ENCODE measurements around the gene GTF2A2. TPM values are rescaled to one million over a fixed set of nuclear protein-coding genes. Genes with fewer than 3 reads are reported as not detected.
"Not testable (repeated sequence)": the region's sequence is repeated elsewhere in the genome, so short reads cannot be mapped to it uniquely, and the experiment has no call there.

Gene GTF2A2
- total and polyA plus RNA-seq, 5 donors from 2014 or later, result 61.5 to 174 (median 133) TPM

DNA sequence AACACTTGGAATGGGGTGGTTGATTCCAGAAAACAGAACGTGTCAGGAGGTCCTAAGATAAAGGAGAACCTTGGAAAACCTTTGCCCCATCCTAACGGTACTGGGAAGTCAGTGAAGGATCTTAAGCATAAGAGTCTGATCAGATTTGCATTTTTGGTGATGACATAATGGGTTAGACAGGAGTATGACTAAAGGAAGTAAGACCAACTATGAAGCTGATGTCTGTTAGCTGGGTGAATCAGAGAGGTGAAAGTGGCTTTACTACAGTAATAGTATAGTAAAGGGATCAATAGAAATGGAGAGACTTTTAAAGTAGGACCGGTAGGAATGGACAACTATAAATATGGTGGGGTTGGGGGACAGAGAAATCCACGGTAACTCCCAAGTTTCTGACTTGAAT is 12.6 kb downstream of the GTF2A2 start:
- H3K27ac Mint-ChIP-seq, result no peak overlapping the region
- peaks cover 29% of the 10 kb centered on the region for H3K36me3 Mint-ChIP-seq
- no peak for ATAC-seq (ENCODE audit: low read depth in 2 of 2)

DNA sequence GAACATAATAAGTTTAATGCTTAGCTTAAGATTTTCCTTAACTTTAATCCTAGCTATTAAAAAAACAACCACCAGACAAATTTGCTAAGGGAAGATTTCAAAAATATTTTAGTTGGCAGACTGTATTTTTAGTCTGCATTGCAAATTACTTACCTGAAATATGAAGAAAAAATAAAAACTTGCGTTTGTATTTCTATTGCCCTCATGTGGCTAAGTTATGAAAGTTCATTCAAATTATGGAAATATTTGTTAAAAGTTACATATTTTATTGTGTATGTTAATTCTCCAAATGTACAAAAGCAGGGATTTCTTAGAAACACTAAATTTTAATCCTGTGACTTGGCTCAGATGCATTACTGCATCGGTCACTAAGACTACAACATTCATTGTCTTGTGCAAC is 15.0 kb downstream of the GTF2A2 start:
- peaks cover 25% of the 10 kb centered on the region for H3K36me3 Mint-ChIP-seq
- peaks cover 0 to 8% (median 6%) of the 10 kb centered on the region in 4 donors for H3K4me1 Mint-ChIP-seq
- no peaks in the 10 kb centered on the region for H3K27me3 Mint-ChIP-seq
- H3K27ac Mint-ChIP-seq, result no peak overlapping the region
- Histone ChIP-seq H3K9me3 (ENCODE audit: control insufficient read depth in 2 of 2, low read length in 2 of 2) (no peaks in the 10 kb centered on the region), H3K4me3 (ENCODE audit: low read depth, low read length) (no peak overlapping the region), H3K36me3 (ENCODE audit: control insufficient read depth, insufficient read depth, low read length) (peaks cover 67% of the 10 kb centered on the region), H3K27ac (ENCODE audit: insufficient read depth, low read length, poor library complexity, severe bottlenecking) (no peak overlapping the region), H3K4me1 (ENCODE audit: control insufficient read depth, insufficient read depth, low read length, poor library complexity, severe bottlenecking) (no peaks in the 10 kb centered on the region), H3K27me3 (ENCODE audit: control insufficient read depth, insufficient read depth, low read length) (no peaks in the 10 kb centered on the region)
- ATAC-seq (ENCODE audit: low read depth in 2 of 2) (no peak), DNase-seq (no peak)
- no peak overlapping the region for H3K4me3 Mint-ChIP-seq
- H3K9me3 Mint-ChIP-seq, result no peaks in the 10 kb centered on the region

More for the DNA sequence above, 12.6 kb downstream of the GTF2A2 start:
- Mint-ChIP-seq H3K4me3 (no peak overlapping the region), H3K27me3 (no peaks in the 10 kb centered on the region), H3K9me3 (no peaks in the 10 kb centered on the region), H3K4me1 (peaks cover 0 to 10% (median 7%) of the 10 kb centered on the region in 4 donors)
- Histone ChIP-seq H3K4me1 (ENCODE audit: control insufficient read depth, insufficient read depth, low read length, poor library complexity, severe bottlenecking) (no peaks in the 10 kb centered on the region), H3K9me3 (ENCODE audit: control insufficient read depth in 2 of 2, low read length in 2 of 2) (no peaks in the 10 kb centered on the region), H3K4me3 (ENCODE audit: low read depth, low read length) (no peak overlapping the region), H3K27me3 (ENCODE audit: control insufficient read depth, insufficient read depth, low read length) (no peaks in the 10 kb centered on the region), H3K27ac (ENCODE audit: insufficient read depth, low read length, poor library complexity, severe bottlenecking) (no peak overlapping the region), H3K36me3 (ENCODE audit: control insufficient read depth, insufficient read depth, low read length) (peaks cover 64% of the 10 kb centered on the region)
- no peak for DNase-seq

DNA sequence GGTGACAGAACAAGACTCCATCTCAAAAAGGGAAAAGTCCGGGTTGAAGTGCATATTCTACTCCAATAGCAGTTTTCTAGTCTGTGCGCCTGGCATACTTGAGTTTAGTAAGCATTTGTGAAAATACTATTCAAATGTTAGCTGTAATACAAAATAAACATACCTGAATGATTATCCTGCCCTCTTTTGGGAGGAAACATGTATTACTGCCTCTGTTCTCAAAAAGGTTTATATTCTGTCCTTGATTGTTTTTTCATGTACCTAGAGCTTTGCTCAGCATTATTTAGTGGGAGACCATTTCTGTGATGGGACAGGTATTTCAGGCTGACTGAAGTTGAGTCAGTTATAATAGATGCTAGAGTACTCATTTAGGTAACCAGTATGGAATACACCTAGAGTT is 19.8 kb downstream of the GTF2A2 start:
- H3K36me3 Mint-ChIP-seq, result peaks cover 26% of the 10 kb centered on the region
- peak overlapping the region in 1 of 3 donors; percentile 47 for H3K27ac Mint-ChIP-seq
- not testable (repeated sequence) for H3K27me3 ChIP-seq (ENCODE audit: control insufficient read depth, insufficient read depth, low read length); H3K4me1 ChIP-seq (ENCODE audit: control insufficient read depth, insufficient read depth, low read length, poor library complexity, severe bottlenecking); ATAC-seq (ENCODE audit: low read depth in 2 of 2); H3K27me3 Mint-ChIP-seq; H3K9me3 Mint-ChIP-seq; H3K4me1 Mint-ChIP-seq; DNase-seq; H3K4me3 Mint-ChIP-seq; H3K9me3 ChIP-seq (ENCODE audit: control insufficient read depth in 2 of 2, low read length in 2 of 2); H3K27ac ChIP-seq (ENCODE audit: insufficient read depth, low read length, poor library complexity, severe bottlenecking); H3K4me3 ChIP-seq (ENCODE audit: low read depth, low read length)
- H3K36me3 ChIP-seq (ENCODE audit: control insufficient read depth, insufficient read depth, low read length), result peaks cover 37% of the 10 kb centered on the region

DNA sequence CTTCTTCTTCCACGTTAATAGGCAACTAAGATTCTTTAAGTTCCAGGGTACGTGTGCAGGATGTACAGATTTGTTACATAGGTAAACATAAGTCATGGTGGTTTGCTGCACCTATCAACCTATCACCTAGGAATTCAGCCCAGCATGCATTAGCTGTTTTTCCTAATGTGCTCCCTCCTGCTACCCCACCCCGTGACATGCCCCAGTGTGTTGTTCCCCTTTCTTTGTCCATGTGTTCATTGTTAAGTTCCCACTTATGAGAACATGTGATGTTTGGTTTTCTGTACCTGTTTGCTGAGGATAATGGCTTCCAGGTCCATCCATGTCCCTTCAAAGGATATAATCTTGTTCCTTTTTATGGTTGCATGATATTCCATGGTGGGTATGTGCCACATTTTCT is 21.1 kb downstream of the GTF2A2 start:
- Mint-ChIP-seq H3K27ac (peak overlapping the region in 1 of 3 donors; percentile 48), H3K4me3 (no peak overlapping the region), H3K36me3 (peaks cover 21% of the 10 kb centered on the region), H3K4me1 (peaks cover 0 to 4% (median 0%) of the 10 kb centered on the region in 4 donors), H3K27me3 (peaks cover 7% of the 10 kb centered on the region), H3K9me3 (no peaks in the 10 kb centered on the region)
- DNase-seq (no peak), ATAC-seq (ENCODE audit: low read depth in 2 of 2) (no peak)
- Histone ChIP-seq H3K27ac (ENCODE audit: insufficient read depth, low read length, poor library complexity, severe bottlenecking) (no peak overlapping the region), H3K4me3 (ENCODE audit: low read depth, low read length) (no peak overlapping the region), H3K4me1 (ENCODE audit: control insufficient read depth, insufficient read depth, low read length, poor library complexity, severe bottlenecking) (no peaks in the 10 kb centered on the region), H3K9me3 (ENCODE audit: control insufficient read depth in 2 of 2, low read length in 2 of 2) (no peaks in the 10 kb centered on the region), H3K36me3 (ENCODE audit: control insufficient read depth, insufficient read depth, low read length) (peaks cover 27% of the 10 kb centered on the region), H3K27me3 (ENCODE audit: control insufficient read depth, insufficient read depth, low read length) (no peaks in the 10 kb centered on the region)

DNA sequence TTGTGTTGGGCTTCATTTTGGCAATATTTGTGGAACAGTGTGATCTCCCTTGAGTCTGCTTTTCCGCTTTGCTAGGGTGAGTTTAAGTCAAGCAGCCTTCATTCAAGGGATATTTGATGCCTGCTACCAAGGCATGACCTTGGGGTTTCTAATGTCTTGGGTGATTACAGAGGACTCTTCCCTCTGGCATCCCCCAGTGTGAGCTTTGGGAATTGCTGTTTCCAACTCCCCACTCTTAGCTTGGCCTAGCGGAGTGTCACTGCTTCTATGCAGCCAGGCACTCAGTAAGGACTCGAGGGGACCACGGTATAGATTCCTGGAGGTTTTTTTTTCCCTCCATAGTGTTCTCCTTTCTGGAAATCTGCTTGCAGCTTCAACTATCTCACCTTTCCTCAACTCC is 24.6 kb downstream of the GTF2A2 start:
- Histone ChIP-seq H3K36me3 (ENCODE audit: control insufficient read depth, insufficient read depth, low read length) (peaks cover 3% of the 10 kb centered on the region), H3K27ac (ENCODE audit: insufficient read depth, low read length, poor library complexity, severe bottlenecking) (no peak overlapping the region), H3K4me1 (ENCODE audit: control insufficient read depth, insufficient read depth, low read length, poor library complexity, severe bottlenecking) (no peaks in the 10 kb centered on the region), H3K9me3 (ENCODE audit: control insufficient read depth in 2 of 2, low read length in 2 of 2) (no peaks in the 10 kb centered on the region), H3K27me3 (ENCODE audit: control insufficient read depth, insufficient read depth, low read length) (no peaks in the 10 kb centered on the region), H3K4me3 (ENCODE audit: low read depth, low read length) (no peak overlapping the region)
- peaks cover 12% of the 10 kb centered on the region for H3K36me3 Mint-ChIP-seq
- H3K27ac Mint-ChIP-seq, result no peak overlapping the region
- ATAC-seq (ENCODE audit: low read depth in 2 of 2) (no peak), DNase-seq (no peak)
- H3K27me3 Mint-ChIP-seq, result peaks cover 15% of the 10 kb centered on the region
- H3K4me3 Mint-ChIP-seq, result no peak overlapping the region
- H3K9me3 Mint-ChIP-seq, result no peaks in the 10 kb centered on the region
- peaks cover 0 to 3% (median 0%) of the 10 kb centered on the region in 4 donors for H3K4me1 Mint-ChIP-seq

DNA sequence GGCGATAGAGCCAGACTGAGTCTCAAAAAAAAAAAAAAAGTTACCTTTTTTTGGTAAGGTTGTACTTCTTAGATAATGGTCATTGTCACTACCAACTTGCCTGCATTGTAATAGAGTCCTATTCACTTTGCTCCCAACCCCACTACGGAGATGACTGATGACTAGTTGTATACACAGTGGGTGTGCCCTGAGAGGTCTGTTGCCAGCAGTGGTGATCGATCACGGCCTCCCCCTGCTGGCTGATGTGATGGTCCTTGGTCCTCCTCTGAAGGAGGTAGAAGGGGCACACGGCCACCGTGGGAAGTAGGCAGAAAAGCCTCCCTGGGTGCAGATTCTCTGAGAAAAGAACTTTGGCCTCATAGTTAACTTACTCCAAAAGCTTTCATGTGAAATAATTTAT is 35.0 kb downstream of the GTF2A2 start:
- no peak overlapping the region for H3K27ac Mint-ChIP-seq

DNA sequence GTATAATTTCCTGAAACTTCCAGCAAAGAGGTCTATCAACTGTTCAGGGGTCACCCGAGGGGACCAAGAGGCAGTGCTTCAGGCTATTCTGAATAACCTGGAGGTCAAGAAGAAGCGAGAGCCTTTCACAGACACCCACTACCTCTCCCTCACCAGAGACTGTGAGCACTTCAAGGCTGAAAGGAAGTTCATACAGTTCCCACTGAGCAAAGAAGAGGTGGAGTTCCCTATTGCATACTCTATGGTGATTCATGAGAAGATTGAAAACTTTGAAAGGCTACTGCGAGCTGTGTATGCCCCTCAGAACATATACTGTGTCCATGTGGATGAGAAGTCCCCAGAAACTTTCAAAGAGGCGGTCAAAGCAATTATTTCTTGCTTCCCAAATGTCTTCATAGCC is 38.9 kb downstream of the GTF2A2 start:
- Mint-ChIP-seq H3K4me1 (peaks cover 0 to 4% (median 0%) of the 10 kb centered on the region in 4 donors), H3K4me3 (no peak overlapping the region), H3K36me3 (no peaks in the 10 kb centered on the region), H3K27ac (no peak overlapping the region), H3K27me3 (peaks cover 42% of the 10 kb centered on the region), H3K9me3 (peaks cover 0 to 2% (median 0%) of the 10 kb centered on the region in 7 donors)
- Histone ChIP-seq H3K27me3 (ENCODE audit: control insufficient read depth, insufficient read depth, low read length) (peaks cover 14% of the 10 kb centered on the region), H3K4me3 (ENCODE audit: low read depth, low read length) (no peak overlapping the region), H3K4me1 (ENCODE audit: control insufficient read depth, insufficient read depth, low read length, poor library complexity, severe bottlenecking) (no peaks in the 10 kb centered on the region), H3K27ac (ENCODE audit: insufficient read depth, low read length, poor library complexity, severe bottlenecking) (no peak overlapping the region), H3K36me3 (ENCODE audit: control insufficient read depth, insufficient read depth, low read length) (no peaks in the 10 kb centered on the region), H3K9me3 (ENCODE audit: control insufficient read depth in 2 of 2, low read length in 2 of 2) (no peaks in the 10 kb centered on the region)
- DNase-seq (no peak), ATAC-seq (ENCODE audit: low read depth in 2 of 2) (no peak)

More for the DNA sequence above, 35.0 kb downstream of the GTF2A2 start:
- DNase-seq (peak in 1 of 3 donors; percentile 59), ATAC-seq (ENCODE audit: low read depth in 2 of 2) (peak; percentile 40 to 46)
- H3K4me3 Mint-ChIP-seq, result no peak overlapping the region
- peaks cover 31% of the 10 kb centered on the region for H3K27me3 Mint-ChIP-seq
- Histone ChIP-seq H3K4me3 (ENCODE audit: low read depth, low read length) (no peak overlapping the region), H3K4me1 (ENCODE audit: control insufficient read depth, insufficient read depth, low read length, poor library complexity, severe bottlenecking) (no peaks in the 10 kb centered on the region), H3K36me3 (ENCODE audit: control insufficient read depth, insufficient read depth, low read length) (no peaks in the 10 kb centered on the region), H3K27me3 (ENCODE audit: control insufficient read depth, insufficient read depth, low read length) (peaks cover 9% of the 10 kb centered on the region), H3K27ac (ENCODE audit: insufficient read depth, low read length, poor library complexity, severe bottlenecking) (no peak overlapping the region), H3K9me3 (ENCODE audit: control insufficient read depth in 2 of 2, low read length in 2 of 2) (no peaks in the 10 kb centered on the region)
- no peaks in the 10 kb centered on the region for H3K36me3 Mint-ChIP-seq
- H3K9me3 Mint-ChIP-seq, result no peaks in the 10 kb centered on the region
- no peaks in the 10 kb centered on the region for H3K4me1 Mint-ChIP-seq

DNA sequence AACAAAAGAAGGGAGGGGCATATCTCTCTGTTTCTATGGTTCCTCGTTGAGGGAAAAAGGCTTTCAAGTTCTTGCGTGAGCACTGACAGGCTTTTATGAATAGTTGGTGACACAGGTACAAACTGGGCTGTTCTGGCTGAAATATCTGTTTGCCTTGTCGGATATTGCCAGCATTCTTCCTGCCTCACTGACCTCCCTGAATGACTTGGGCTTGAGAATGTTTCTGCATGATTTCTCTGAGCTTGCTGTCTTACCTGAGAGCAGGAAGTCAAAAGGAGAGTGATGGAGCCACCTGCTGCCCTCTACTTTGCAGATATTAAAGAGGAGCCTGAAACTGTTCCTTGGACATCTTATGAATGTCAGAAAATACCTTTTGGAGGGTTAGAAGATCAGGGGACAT is 40.9 kb downstream of the GTF2A2 start:
- Histone ChIP-seq H3K9me3 (ENCODE audit: control insufficient read depth in 2 of 2, low read length in 2 of 2) (no peaks in the 10 kb centered on the region), H3K27me3 (ENCODE audit: control insufficient read depth, insufficient read depth, low read length) (peaks cover 14% of the 10 kb centered on the region), H3K36me3 (ENCODE audit: control insufficient read depth, insufficient read depth, low read length) (no peaks in the 10 kb centered on the region), H3K27ac (ENCODE audit: insufficient read depth, low read length, poor library complexity, severe bottlenecking) (no peak overlapping the region), H3K4me1 (ENCODE audit: control insufficient read depth, insufficient read depth, low read length, poor library complexity, severe bottlenecking) (no peaks in the 10 kb centered on the region), H3K4me3 (ENCODE audit: low read depth, low read length) (no peak overlapping the region)
- Mint-ChIP-seq H3K4me1 (peaks cover 0 to 4% (median 2%) of the 10 kb centered on the region in 4 donors), H3K4me3 (no peak overlapping the region), H3K27ac (no peak overlapping the region), H3K36me3 (no peaks in the 10 kb centered on the region), H3K27me3 (peaks cover 50% of the 10 kb centered on the region), H3K9me3 (peaks cover 0 to 4% (median 0%) of the 10 kb centered on the region in 7 donors)
- ATAC-seq (ENCODE audit: low read depth in 2 of 2), result no peak
- DNase-seq, result no peak
